Stimulated activated CD4-positive, alpha-beta T cell treated with anti-CD3 and anti-CD28 coated beads, TNF-alpha, amount 100 ng/mL, for 48 hours (primary cell): ENCODE data around the gene CFAP107.
"Not testable (repeated sequence)": the region's sequence is repeated elsewhere in the genome, so short reads cannot be mapped to it uniquely, and the experiment has no call there.

ENCODE experiments used
- DNase-seq, 3 donors: peaks; one replicate each; pipeline ENCODE4 v3.0.0-alpha.2; 2020; ENCODE audit warnings: low read depth in 3 of 3

Gene CFAP107

GRCh38 chr1:12778061-12778460 is 32.1 kb downstream of the CFAP107 start:
- DNase-seq, result no peak

- no peak for DNase-seq
Measured at GRCh38 chr1:12778907-12779306, 32.9 kb downstream of the CFAP107 start.

GRCh38 chr1:12781488-12781887 is 35.5 kb downstream of the CFAP107 start:
- DNase-seq, result not testable (repeated sequence)

- DNase-seq, result not testable (repeated sequence)
Measured at GRCh38 chr1:12783783-12784182, 37.8 kb downstream of the CFAP107 start.

GRCh38 chr1:12784729-12785128 is 38.7 kb downstream of the CFAP107 start:
- not testable (repeated sequence) for DNase-seq

- not testable (repeated sequence) for DNase-seq
Measured at GRCh38 chr1:12791097-12791496, 45.1 kb downstream of the CFAP107 start, which contains the start of gene PRAMEF1. TSS of gene PRAMEF1 (plus strand) at chr1:12791397. CDS start at chr1:12793228, 1,831 bp downstream.

GRCh38 chr1:12798911-12799310 is 52.9 kb downstream of the CFAP107 start:
- DNase-seq, result no peak

GRCh38 chr1:12799730-12800129 is 53.7 kb downstream of the CFAP107 start:
- DNase-seq, result no peak

GRCh38 chr1:12809933-12810332 is 63.9 kb downstream of the CFAP107 start:
- no peak for DNase-seq

- no peak for DNase-seq
Measured at GRCh38 chr1:12810691-12811408, 64.8 kb downstream of the CFAP107 start.

GRCh38 chr1:12811409-12811784 is 65.4 kb downstream of the CFAP107 start:
- DNase-seq, result no peak
